GM23338 (cell line): ENCODE results near the gene CSF2RB. TPM values are rescaled to one million over a fixed set of nuclear protein-coding genes. Genes with fewer than 3 reads are reported as not detected.

Source experiments
- CREB1 ChIP-seq: fragments of 250-450 bp; sonication (Bioruptor Pico); IDR thresholded peaks from 2 replicates; pipeline ENCODE4 v1.5.0; 2020; ENCODE audit warnings: low read depth, mild to moderate bottlenecking, moderate library complexity
- POLR2AphosphoS5 ChIP-seq: IDR thresholded peaks from 2 replicates; pipeline ENCODE4 v1.6.1; 2016; ENCODE audit warnings: antibody characterized with exemption, low read depth
- REST ChIP-seq: IDR thresholded peaks from one replicate; pipeline ENCODE4 v1.6.1; 2018; ENCODE audit warnings: antibody characterized with exemption; ENCODE audit not compliant: unreplicated experiment
- STAT1 ChIP-seq: IDR thresholded peaks from one replicate; pipeline ENCODE4 v1.6.1; 2016; ENCODE audit warnings: antibody characterized with exemption; ENCODE audit not compliant: unreplicated experiment
- ZNF114 ChIP-seq: fragments of 250-450 bp; sonication (Bioruptor Pico); IDR thresholded peaks from 2 replicates; pipeline ENCODE4 v1.5.0; 2020; ENCODE audit warnings: mild to moderate bottlenecking, moderate library complexity
- polyA plus RNA-seq: library from polyadenylated mRNA; unstranded; fragments of >200 nt; fragmentation: Nextera tagmentation; extraction: Ambion mirVana; gene quantifications from 2 replicates; pipeline ENCODE4 v1.2.1, GENCODE V29; 2016
- total RNA-seq: library from RNA; depleted of rRNA; stranded (reverse); fragments of >200 nt; shearing (Covaris generic); gene quantifications from 2 replicates; pipeline ENCODE4 v1.2.3, GENCODE V29; 2014
- TF ChIP-seq, protein P1 (sequence below): fragments of 250-450 bp; sonication (Bioruptor Pico); IDR thresholded peaks from 2 replicates; pipeline ENCODE4 v1.5.0; 2020; ENCODE audit warnings: mild to moderate bottlenecking, moderate library complexity

The CSF2RB gene
- total and polyA plus RNA-seq, 2 experiments from 2014 or later = not detected

DNA sequence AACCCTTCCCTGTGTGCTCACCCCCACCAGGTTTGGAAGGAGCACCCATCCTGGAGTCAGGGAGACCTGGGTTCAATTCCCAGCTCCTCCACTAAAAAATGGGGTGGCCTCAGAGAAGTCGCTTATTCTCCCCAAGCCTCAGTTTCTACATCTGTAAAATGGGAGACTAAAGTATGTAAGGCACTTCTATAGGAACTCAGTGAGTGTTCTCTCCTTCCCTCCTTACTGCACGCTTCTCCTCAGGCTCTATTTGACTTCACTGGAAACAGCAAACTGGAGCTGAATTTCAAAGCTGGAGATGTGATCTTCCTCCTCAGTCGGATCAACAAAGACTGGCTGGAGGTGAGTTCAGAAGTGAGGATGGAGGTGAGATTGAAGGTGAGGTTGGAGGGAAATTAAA lies 41.3 kb upstream of the CSF2RB start (continued):
- TF ChIP-seq, protein P1, sequence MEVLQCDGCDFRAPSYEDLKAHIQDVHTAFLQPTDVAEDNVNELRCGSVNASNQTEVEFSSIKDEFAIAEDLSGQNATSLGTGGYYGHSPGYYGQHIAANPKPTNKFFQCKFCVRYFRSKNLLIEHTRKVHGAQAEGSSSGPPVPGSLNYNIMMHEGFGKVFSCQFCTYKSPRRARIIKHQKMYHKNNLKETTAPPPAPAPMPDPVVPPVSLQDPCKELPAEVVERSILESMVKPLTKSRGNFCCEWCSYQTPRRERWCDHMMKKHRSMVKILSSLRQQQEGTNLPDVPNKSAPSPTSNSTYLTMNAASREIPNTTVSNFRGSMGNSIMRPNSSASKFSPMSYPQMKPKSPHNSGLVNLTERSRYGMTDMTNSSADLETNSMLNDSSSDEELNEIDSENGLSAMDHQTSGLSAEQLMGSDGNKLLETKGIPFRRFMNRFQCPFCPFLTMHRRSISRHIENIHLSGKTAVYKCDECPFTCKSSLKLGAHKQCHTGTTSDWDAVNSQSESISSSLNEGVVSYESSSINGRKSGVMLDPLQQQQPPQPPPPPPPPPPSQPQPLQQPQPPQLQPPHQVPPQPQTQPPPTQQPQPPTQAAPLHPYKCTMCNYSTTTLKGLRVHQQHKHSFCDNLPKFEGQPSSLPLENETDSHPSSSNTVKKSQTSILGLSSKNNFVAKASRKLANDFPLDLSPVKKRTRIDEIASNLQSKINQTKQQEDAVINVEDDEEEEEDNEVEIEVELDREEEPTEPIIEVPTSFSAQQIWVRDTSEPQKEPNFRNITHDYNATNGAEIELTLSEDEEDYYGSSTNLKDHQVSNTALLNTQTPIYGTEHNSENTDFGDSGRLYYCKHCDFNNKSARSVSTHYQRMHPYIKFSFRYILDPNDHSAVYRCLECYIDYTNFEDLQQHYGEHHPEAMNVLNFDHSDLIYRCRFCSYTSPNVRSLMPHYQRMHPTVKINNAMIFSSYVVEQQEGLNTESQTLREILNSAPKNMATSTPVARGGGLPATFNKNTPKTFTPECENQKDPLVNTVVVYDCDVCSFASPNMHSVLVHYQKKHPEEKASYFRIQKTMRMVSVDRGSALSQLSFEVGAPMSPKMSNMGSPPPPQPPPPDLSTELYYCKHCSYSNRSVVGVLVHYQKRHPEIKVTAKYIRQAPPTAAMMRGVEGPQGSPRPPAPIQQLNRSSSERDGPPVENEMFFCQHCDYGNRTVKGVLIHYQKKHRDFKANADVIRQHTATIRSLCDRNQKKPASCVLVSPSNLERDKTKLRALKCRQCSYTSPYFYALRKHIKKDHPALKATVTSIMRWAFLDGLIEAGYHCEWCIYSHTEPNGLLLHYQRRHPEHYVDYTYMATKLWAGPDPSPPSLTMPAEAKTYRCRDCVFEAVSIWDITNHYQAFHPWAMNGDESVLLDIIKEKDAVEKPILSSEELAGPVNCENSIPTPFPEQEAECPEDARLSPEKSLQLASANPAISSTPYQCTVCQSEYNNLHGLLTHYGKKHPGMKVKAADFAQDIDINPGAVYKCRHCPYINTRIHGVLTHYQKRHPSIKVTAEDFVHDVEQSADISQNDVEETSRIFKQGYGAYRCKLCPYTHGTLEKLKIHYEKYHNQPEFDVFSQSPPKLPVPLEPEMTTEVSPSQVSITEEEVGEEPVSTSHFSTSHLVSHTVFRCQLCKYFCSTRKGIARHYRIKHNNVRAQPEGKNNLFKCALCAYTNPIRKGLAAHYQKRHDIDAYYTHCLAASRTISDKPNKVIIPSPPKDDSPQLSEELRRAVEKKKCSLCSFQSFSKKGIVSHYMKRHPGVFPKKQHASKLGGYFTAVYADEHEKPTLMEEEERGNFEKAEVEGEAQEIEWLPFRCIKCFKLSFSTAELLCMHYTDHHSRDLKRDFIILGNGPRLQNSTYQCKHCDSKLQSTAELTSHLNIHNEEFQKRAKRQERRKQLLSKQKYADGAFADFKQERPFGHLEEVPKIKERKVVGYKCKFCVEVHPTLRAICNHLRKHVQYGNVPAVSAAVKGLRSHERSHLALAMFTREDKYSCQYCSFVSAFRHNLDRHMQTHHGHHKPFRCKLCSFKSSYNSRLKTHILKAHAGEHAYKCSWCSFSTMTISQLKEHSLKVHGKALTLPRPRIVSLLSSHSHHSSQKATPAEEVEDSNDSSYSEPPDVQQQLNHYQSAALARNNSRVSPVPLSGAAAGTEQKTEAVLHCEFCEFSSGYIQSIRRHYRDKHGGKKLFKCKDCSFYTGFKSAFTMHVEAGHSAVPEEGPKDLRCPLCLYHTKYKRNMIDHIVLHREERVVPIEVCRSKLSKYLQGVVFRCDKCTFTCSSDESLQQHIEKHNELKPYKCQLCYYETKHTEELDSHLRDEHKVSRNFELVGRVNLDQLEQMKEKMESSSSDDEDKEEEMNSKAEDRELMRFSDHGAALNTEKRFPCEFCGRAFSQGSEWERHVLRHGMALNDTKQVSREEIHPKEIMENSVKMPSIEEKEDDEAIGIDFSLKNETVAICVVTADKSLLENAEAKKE = no peak
- TF ChIP-seq ZNF114 (CRISPR knock-in tag) (no peak), STAT1 (no peak), REST (no peak), CREB1 (CRISPR knock-in tag) (no peak), POLR2AphosphoS5 (no peak)
